H1 (cell line): ENCODE data around the gene MAN1C1. TPM values are rescaled to one million over a fixed set of nuclear protein-coding genes. Genes with fewer than 3 reads are reported as not detected.

ENCODE experiments used
- CTCF ChIA-PET: fragments of 300-600 bp; sonication (Branson Sonifier 250); formaldehyde crosslinking; loops from one replicate; lab custom pipeline; 2021; ENCODE audit not compliant: partially characterized antibody; lab: Charles Lee
- POLR2A ChIA-PET: fragments of 300-600 bp; sonication (Branson Sonifier 250); formaldehyde crosslinking; loops from one replicate; lab custom pipeline; 2021; ENCODE audit warnings: inconsistent platforms; ENCODE audit not compliant: partially characterized antibody; lab: Charles Lee
- DNase-seq, 2 experiments: peaks; one replicate each; pipeline versions ENCODE4 v3.0.0 to v3.0.0-alpha.2; 2010 to 2022; ENCODE audit warnings: low spot score in 2 of 2, low read depth in 1 of 2, mixed read lengths in 1 of 2
- FAIRE-seq: peaks from 2 replicates; lab custom pipeline; 2011; peaks lifted over from hg19 to GRCh38; lab: Jason Lieb, UNC
- H2AFZ ChIP-seq: 2 replicates; pipeline ENCODE4 v1.8.1; 2012; ENCODE audit warnings: low read length, inconsistent platforms
- H2AK5ac ChIP-seq: 2 replicates; pipeline ENCODE4 v1.6.1; 2013; ENCODE audit warnings: low read depth, low read length
- H2BK120ac ChIP-seq: replicated peaks from 2 replicates; pipeline ENCODE3; 2013; ENCODE audit warnings: low read depth, low read length, inconsistent platforms
- H2BK12ac ChIP-seq: 2 replicates; pipeline ENCODE4 v1.6.1; 2013; ENCODE audit warnings: low read depth, low read length
- H2BK15ac ChIP-seq: 2 replicates; pipeline ENCODE4 v1.6.1; 2013; ENCODE audit warnings: low read length
- H2BK20ac ChIP-seq: 2 replicates; pipeline ENCODE4 v1.6.1; 2013; ENCODE audit warnings: low read length
- H2BK5ac ChIP-seq: 2 replicates; pipeline ENCODE4 v1.6.1; 2013; ENCODE audit warnings: low read depth, low read length
- H3K14ac ChIP-seq: 2 replicates; pipeline ENCODE4 v1.6.1; 2013; ENCODE audit warnings: inconsistent platforms; ENCODE audit not compliant: insufficient read length
- H3K18ac ChIP-seq: 2 replicates; pipeline ENCODE4 v1.6.1; 2013; ENCODE audit warnings: low read length; ENCODE audit errors: extremely low read depth
- H3K23ac ChIP-seq: 2 replicates; pipeline ENCODE4 v1.6.1; 2013; ENCODE audit warnings: inconsistent platforms; ENCODE audit not compliant: insufficient read length
- H3K23me2 ChIP-seq: 2 replicates; pipeline ENCODE4 v1.6.1; 2013; ENCODE audit warnings: low read depth, low read length
- H3K27ac ChIP-seq: 2 replicates; pipeline ENCODE4 v1.6.1; 2011; ENCODE audit warnings: low read depth, low read length, inconsistent platforms
- H3K27me3 ChIP-seq, 4 experiments: replicated peaks in 1 of 4; 1 replicate in 1 of 4; 2 replicates in 3 of 4; pipeline versions ENCODE4 v1.6.1 to v1.8.1; 2011 to 2013; ENCODE audit warnings: low read length in 3 of 4, mild to moderate bottlenecking in 3 of 4, inconsistent platforms in 2 of 4, mixed read lengths in 2 of 4, moderate library complexity in 1 of 4; ENCODE audit not compliant: control insufficient read depth in 3 of 4, insufficient read depth in 3 of 4; ENCODE audit errors: extremely low read depth in 1 of 4
- H3K36me3 ChIP-seq, 4 experiments: 2 replicates each; pipeline versions ENCODE4 v1.6.1 to v1.8.1; 2011 to 2013; ENCODE audit warnings: mild to moderate bottlenecking in 4 of 4, low read length in 3 of 4, moderate library complexity in 2 of 4, control low read depth in 1 of 4, inconsistent platforms in 1 of 4; ENCODE audit not compliant: insufficient read depth in 4 of 4, control insufficient read depth in 2 of 4
- H3K4ac ChIP-seq: replicated peaks from 2 replicates; pipeline ENCODE3; 2013; ENCODE audit warnings: low read length, low read depth, mixed read lengths, inconsistent platforms; ENCODE audit not compliant: insufficient read length
- H3K4me1 ChIP-seq, 4 experiments: replicated peaks in 1 of 4; 1 replicate in 1 of 4; 2 replicates in 3 of 4; pipeline versions ENCODE4 v1.6.1 to v1.8.1; 2011 to 2013; ENCODE audit warnings: low read length in 3 of 4, inconsistent platforms in 2 of 4, mixed read lengths in 1 of 4; ENCODE audit not compliant: insufficient read depth in 4 of 4, control insufficient read depth in 3 of 4
- H3K4me2 ChIP-seq, 2 experiments: 2 replicates each; pipeline versions ENCODE4 v1.6.1 to v1.8.1; 2011 to 2013; ENCODE audit warnings: low read depth in 2 of 2, low read length in 2 of 2, control low read depth in 1 of 2, inconsistent platforms in 1 of 2, mild to moderate bottlenecking in 1 of 2; ENCODE audit not compliant: insufficient read depth in 1 of 2
- H3K4me3 ChIP-seq, 4 experiments: fragments of 200-600, 300-600 bp in 1 of 4; sonication (generic), shearing (Covaris generic), sonication (Bioruptor Twin) in 1 of 4; 2 replicates each; pipeline versions ENCODE4 v1.5.1 to v1.8.1; 2011 to 2016; ENCODE audit warnings: low read length in 4 of 4, low read depth in 3 of 4, control low read depth in 2 of 4, inconsistent platforms in 2 of 4, mild to moderate bottlenecking in 2 of 4, mixed read lengths in 1 of 4, moderate library complexity in 1 of 4; ENCODE audit not compliant: insufficient read depth in 2 of 4; ENCODE audit errors: extremely low read depth in 1 of 4
- H3K56ac ChIP-seq: replicated peaks from 2 replicates; pipeline ENCODE3; 2013; ENCODE audit warnings: low read depth, mild to moderate bottlenecking, mixed read lengths, low read length, inconsistent platforms; ENCODE audit not compliant: insufficient read length
- H3K79me1 ChIP-seq: 2 replicates; pipeline ENCODE4 v1.6.1; 2013; ENCODE audit warnings: low read depth, low read length, control low read depth
- H3K79me2 ChIP-seq, 2 experiments: 2 replicates each; pipeline versions ENCODE4 v1.6.1 to v1.8.1; 2012 to 2013; ENCODE audit warnings: low read length in 2 of 2, mild to moderate bottlenecking in 2 of 2, inconsistent platforms in 1 of 2; ENCODE audit not compliant: insufficient read depth in 2 of 2, control insufficient read depth in 1 of 2
- H3K9ac ChIP-seq, 4 experiments: replicated peaks in 1 of 4; 1 replicate in 1 of 4; 2 replicates in 3 of 4; pipeline versions ENCODE4 v1.6.1 to v1.8.1; 2011 to 2013; ENCODE audit warnings: low read depth in 3 of 4, low read length in 3 of 4, control low read depth in 2 of 4, mild to moderate bottlenecking in 2 of 4, moderate library complexity in 2 of 4, inconsistent platforms in 1 of 4; ENCODE audit errors: extremely low read depth in 1 of 4
- H3K9me3 ChIP-seq, 2 experiments: 2 replicates each; pipeline versions ENCODE4 v1.6.1 to v1.8.1; 2012 to 2013; ENCODE audit warnings: mild to moderate bottlenecking in 2 of 2, moderate library complexity in 2 of 2, control low read depth in 1 of 2, inconsistent platforms in 1 of 2, low read depth in 1 of 2, low read length in 1 of 2, mixed read lengths in 1 of 2; ENCODE audit not compliant: insufficient read depth in 2 of 2
- H4K20me1 ChIP-seq, 2 experiments: replicated peaks in 1 of 2; 2 replicates each; pipeline versions ENCODE3 to v1.8.1; 2011 to 2013; ENCODE audit warnings: inconsistent platforms in 2 of 2, low read length in 2 of 2, mild to moderate bottlenecking in 1 of 2; ENCODE audit not compliant: insufficient read depth in 2 of 2, control insufficient read depth in 1 of 2
- H4K5ac ChIP-seq: 2 replicates; pipeline ENCODE4 v1.6.1; 2013; ENCODE audit warnings: low read length, low read depth, mixed read lengths, inconsistent platforms; ENCODE audit not compliant: insufficient read length
- H4K8ac ChIP-seq: 2 replicates; pipeline ENCODE4 v1.8.0; 2013; ENCODE audit warnings: mild to moderate bottlenecking, moderate library complexity, low read length, inconsistent platforms; ENCODE audit not compliant: insufficient read depth; ENCODE audit errors: extremely low read depth
- H4K91ac ChIP-seq: replicated peaks from 2 replicates; pipeline ENCODE3; 2013; ENCODE audit warnings: low read length, mixed read lengths, inconsistent platforms; ENCODE audit not compliant: insufficient read length
- ASH2L ChIP-seq: fragments of 200-600, 300-600 bp; sonication (generic); IDR thresholded peaks from one replicate; pipeline ENCODE4 v1.7.1; 2017; ENCODE audit warnings: low read length
- EP300 ChIP-seq, 2 experiments: IDR thresholded peaks; 1 replicate in 1 of 2; 2 replicates in 1 of 2; pipeline ENCODE4 v1.6.1; 2011 to 2012; ENCODE audit warnings: low read depth in 2 of 2, low read length in 2 of 2, mild to moderate bottlenecking in 2 of 2, borderline replicate concordance in 1 of 2, inconsistent platforms in 1 of 2, moderate library complexity in 1 of 2
- EZH2 ChIP-seq: fragments of 200-600 bp; sonication (generic); IDR thresholded peaks from 2 replicates; pipeline ENCODE4 v1.7.1; 2012; ENCODE audit warnings: low read depth, mild to moderate bottlenecking, moderate library complexity, low read length, inconsistent platforms; ENCODE audit not compliant: severe bottlenecking
- KDM4A ChIP-seq: IDR thresholded peaks from one replicate; pipeline ENCODE4 v1.7.1; 2012; ENCODE audit warnings: low read depth, mild to moderate bottlenecking, moderate library complexity, low read length, inconsistent platforms; ENCODE audit not compliant: severe bottlenecking
- POU5F1 ChIP-seq: IDR thresholded peaks from 2 replicates; pipeline ENCODE4 v1.6.1; 2011; ENCODE audit warnings: low read depth, mild to moderate bottlenecking, low read length, moderate library complexity
- RBBP5 ChIP-seq: IDR thresholded peaks from 2 replicates; pipeline ENCODE4 v1.7.1; 2012; ENCODE audit warnings: low read depth, mild to moderate bottlenecking, inconsistent platforms, low read length, moderate library complexity, borderline replicate concordance
- SP2 ChIP-seq: IDR thresholded peaks from 2 replicates; pipeline ENCODE4 v1.6.1; 2012; ENCODE audit warnings: mild to moderate bottlenecking, low read length, inconsistent platforms
- SP4 ChIP-seq: IDR thresholded peaks from 2 replicates; pipeline ENCODE4 v1.6.1; 2012; ENCODE audit warnings: low read length, inconsistent platforms
- SRF ChIP-seq: IDR thresholded peaks from 2 replicates; pipeline ENCODE4 v1.6.1; 2011; ENCODE audit warnings: mild to moderate bottlenecking, low read depth, low read length, moderate library complexity
- WGBS, 2 experiments: shearing (Covaris generic) in 1 of 2; methylation state at CpG; one replicate each; pipeline versions ENCODE4 v1.1.6 to v1.1.7; 2013 to 2015; ENCODE audit warnings: low lambda C conversion rate in 2 of 2, mixed read lengths in 2 of 2, inconsistent platforms in 1 of 2, low coverage in 1 of 2, missing lambda C conversion rate in 1 of 2; ENCODE audit not compliant: insufficient replicate concordance in 2 of 2, insufficient coverage in 1 of 2, insufficient read length in 1 of 2; ENCODE audit errors: extremely low coverage in 1 of 2, missing lambda C conversion rate in 1 of 2; 5-methylcytosine and 5-hydroxymethylcytosine counted together
- polyA plus RNA-seq, 7 experiments: library from polyadenylated mRNA; depleted of rRNA in 3 of 7; stranded (reverse) in 5 of 7; unstranded in 2 of 7; fragments of >200 nt in 5 of 7; fragments of 200-250 nt in 2 of 7; gene quantifications; 1 replicate in 5 of 7; 2 replicates in 1 of 7; 4 replicates in 1 of 7; pipeline versions ENCODE4 v1.2.1 to v1.2.3, GENCODE V29; 2011 to 2013; ENCODE audit warnings: missing spikeins in 2 of 7, mixed read lengths in 2 of 7
- total RNA-seq: library from RNA; stranded (reverse); fragmentation: NEBNext Ultra II Directional; extraction: Animal tissue kit (Norgen Biotek cat#: 25700); gene quantifications from 2 replicates; pipeline ENCODE4 v1.2.1, GENCODE V29; 2021
- TF ChIP-seq, protein P1 (sequence below), 3 experiments: IDR thresholded peaks; 1 replicate in 2 of 3; 2 replicates in 1 of 3; pipeline versions ENCODE4 v1.5.1 to v1.6.1; 2011; ENCODE audit warnings: low read length in 3 of 3, mild to moderate bottlenecking in 3 of 3, inconsistent platforms in 2 of 3, low read depth in 1 of 3, moderate library complexity in 1 of 3; ENCODE audit not compliant: insufficient read depth in 1 of 3; ENCODE audit errors: control extremely low read depth in 1 of 3

The MAN1C1 gene
- total and polyA plus RNA-seq, 2 of the 8 experiments (the other 6 are each of a cell fraction or from before 2014, with no cell fraction given), result 7.8 to 15.2 TPM

DNA sequence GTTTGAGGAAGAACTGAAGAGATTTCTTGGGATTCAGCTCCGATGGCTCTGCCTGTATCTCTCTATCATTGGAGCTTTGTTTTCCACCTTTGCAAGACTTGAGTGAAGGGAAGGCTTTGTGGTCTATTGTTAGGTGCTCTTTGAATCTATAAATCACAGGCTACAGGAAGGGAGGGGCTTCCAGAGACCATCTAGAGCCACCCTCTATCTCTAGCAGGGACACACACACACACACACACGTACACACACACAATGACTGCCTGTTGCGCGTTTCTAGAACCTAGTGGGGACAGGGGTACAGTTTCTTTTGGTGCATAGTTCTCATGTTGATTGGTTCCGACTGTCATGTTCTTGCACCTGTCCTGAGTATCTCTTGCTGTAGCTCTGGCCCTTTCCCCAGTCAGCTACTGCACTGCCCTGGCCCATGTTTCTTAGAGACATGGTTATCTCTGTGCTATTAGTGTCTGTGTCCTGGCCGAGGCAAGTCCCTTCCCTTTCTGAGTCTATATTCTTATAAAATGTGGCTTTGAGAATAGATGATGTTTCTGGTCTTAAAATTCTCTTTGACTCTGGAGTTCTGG, 60.7 kb downstream of the MAN1C1 start:
- H3K4me1 ChIP-seq, result peaks cover 1 to 10% (median 4%) of the 10 kb centered on the region in 4 experiments; a peak in 5 of 7 replicates
- peak overlapping the region; percentile 74; the same call in 1 of the 2 replicates for H2BK15ac ChIP-seq
- no peak overlapping the region for H2BK12ac ChIP-seq
- WGBS, 2 experiments, result 82% methylated on average over 6 of the region's 6 CpGs; no CpG with 5 or more reads in 1 of the 2 experiments
- no peak overlapping the region for H3K4me3 ChIP-seq
- no peaks in the 10 kb centered on the region for H3K79me2 ChIP-seq
- H3K4me2 ChIP-seq, result no peak overlapping the region
- 0 out of 4 replicates have a peak, but pooled peaks cover 0 to 2% of the 10 kb centered on the region in 2 experiments for H3K9me3 ChIP-seq
- no peak overlapping the region for H2BK5ac ChIP-seq
- H3K23ac ChIP-seq, result no peak overlapping the region
- no peak overlapping the region for H2BK20ac ChIP-seq
- H3K36me3 ChIP-seq, result no peaks in the 10 kb centered on the region
- peak overlapping the region; percentile 75; the same call in 1 of the 2 replicates for H2AK5ac ChIP-seq
- no peak for DNase-seq
- H3K23me2 ChIP-seq, result no peaks in the 10 kb centered on the region
- no peak overlapping the region for H3K56ac ChIP-seq
- ChIA-PET POLR2A (interaction anchor here (1.2 kb wide), 1 partner anchor 11 kb away, joined by 4 read pairs; no protein-coding TSS in a partner anchor), CTCF (interaction anchor here (1.0 to 2.5 kb wide), 9 partner anchors 11 to 119 kb away, joined by 3 to 17 read pairs (median 4); no protein-coding TSS in a partner anchor)
- no peak overlapping the region for H2AFZ ChIP-seq
- FAIRE-seq, result no peak
- no peak overlapping the region for H2BK120ac ChIP-seq
- H4K20me1 ChIP-seq, result no peaks in the 10 kb centered on the region
- no peak overlapping the region for H4K8ac ChIP-seq
- no peak overlapping the region for H4K91ac ChIP-seq
- H3K18ac ChIP-seq, result no peak overlapping the region
- no peak overlapping the region for H3K4ac ChIP-seq
- H3K9ac ChIP-seq, result no peak overlapping the region
- H3K79me1 ChIP-seq, result no peaks in the 10 kb centered on the region; the same call in 1 of the 2 replicates
- H3K27me3 ChIP-seq, result no peaks in the 10 kb centered on the region
- no peak overlapping the region for H3K14ac ChIP-seq
- H3K27ac ChIP-seq, result no peak overlapping the region
- H4K5ac ChIP-seq, result no peak overlapping the region
- TF ChIP-seq RBBP5 (no peak), KDM4A (no peak), SRF (no peak), EZH2 (no peak), ASH2L (no peak), EP300 (IDR thresholded peaks at IDR 0.05; ENCODE audit: borderline replicate concordance in 1 of 2, low read depth in 2 of 2, low read length in 2 of 2) (no peak), POU5F1 (no peak), SP4 (no peak), SP2 (no peak)
- TF ChIP-seq, protein P1, sequence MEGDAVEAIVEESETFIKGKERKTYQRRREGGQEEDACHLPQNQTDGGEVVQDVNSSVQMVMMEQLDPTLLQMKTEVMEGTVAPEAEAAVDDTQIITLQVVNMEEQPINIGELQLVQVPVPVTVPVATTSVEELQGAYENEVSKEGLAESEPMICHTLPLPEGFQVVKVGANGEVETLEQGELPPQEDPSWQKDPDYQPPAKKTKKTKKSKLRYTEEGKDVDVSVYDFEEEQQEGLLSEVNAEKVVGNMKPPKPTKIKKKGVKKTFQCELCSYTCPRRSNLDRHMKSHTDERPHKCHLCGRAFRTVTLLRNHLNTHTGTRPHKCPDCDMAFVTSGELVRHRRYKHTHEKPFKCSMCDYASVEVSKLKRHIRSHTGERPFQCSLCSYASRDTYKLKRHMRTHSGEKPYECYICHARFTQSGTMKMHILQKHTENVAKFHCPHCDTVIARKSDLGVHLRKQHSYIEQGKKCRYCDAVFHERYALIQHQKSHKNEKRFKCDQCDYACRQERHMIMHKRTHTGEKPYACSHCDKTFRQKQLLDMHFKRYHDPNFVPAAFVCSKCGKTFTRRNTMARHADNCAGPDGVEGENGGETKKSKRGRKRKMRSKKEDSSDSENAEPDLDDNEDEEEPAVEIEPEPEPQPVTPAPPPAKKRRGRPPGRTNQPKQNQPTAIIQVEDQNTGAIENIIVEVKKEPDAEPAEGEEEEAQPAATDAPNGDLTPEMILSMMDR (IDR thresholded peaks at IDR 0.05; ENCODE audit: control extremely low read depth in 1 of 3, insufficient read depth in 1 of 3, low read depth in 1 of 3, low read length in 3 of 3), result no peak
